Ascending aorta (tissue), 2 donors: ENCODE data around the gene CLEC16A. TPM values are rescaled to one million over a fixed set of nuclear protein-coding genes. Genes with fewer than 3 reads are reported as not detected.
A peak's percentile ranks its signal among the peaks of the same experiment; 100 is the strongest.

ENCODE experiments used
- DNase-seq, 2 donors: peaks; one replicate each; pipeline ENCODE4 v3.0.0-alpha.2; 2019; ENCODE audit warnings: low spot score in 2 of 2
- H3K27ac ChIP-seq, 2 donors: fragments of 200-600 bp; sonication (generic); one replicate each; pipeline ENCODE4 v1.5.1; 2016 to 2017; ENCODE audit warnings: mild to moderate bottlenecking in 1 of 2
- H3K27me3 ChIP-seq: fragments of 200-600 bp; sonication (generic); one replicate; pipeline ENCODE4 v1.5.1; 2017
- H3K36me3 ChIP-seq, 2 donors: fragments of 200-600 bp; sonication (generic); one replicate each; pipeline ENCODE4 v1.5.1; 2016
- H3K4me1 ChIP-seq, 2 donors: fragments of 200-600 bp; sonication (generic); one replicate each; pipeline ENCODE4 v1.5.1; 2016 to 2017; ENCODE audit warnings: mild to moderate bottlenecking in 1 of 2
- H3K4me3 ChIP-seq, 2 donors: fragments of 200-600 bp; sonication (generic); one replicate each; pipeline ENCODE4 v1.5.1; 2016 to 2017; ENCODE audit warnings: mild to moderate bottlenecking in 1 of 2
- H3K9me3 ChIP-seq, 2 donors: fragments of 200-600 bp; sonication (generic); one replicate each; pipeline ENCODE4 v1.5.1; 2016
- intact Hi-C: fragments of 100-400 bp; cut with DNase I; formaldehyde crosslinking; loops from one replicate; pipeline ENCODE4 v1.15.1; 2023
- total RNA-seq: library from RNA; depleted of rRNA; stranded (reverse); fragments of >200 nt; gene quantifications from one replicate; pipeline ENCODE4 v1.1.0, GENCODE V29; 2016
- TF ChIP-seq, protein P1 (sequence below), 3 experiments: fragments of 200-600 bp in 2 of 3; fragments of 450-650 bp in 1 of 3; sonication (generic) in 2 of 3; IDR thresholded peaks; one replicate each; pipeline ENCODE4 v1.5.1; 2016 to 2019; ENCODE audit warnings: antibody characterized with exemption in 3 of 3, mild to moderate bottlenecking in 1 of 3, moderate library complexity in 1 of 3

Gene CLEC16A
- total RNA-seq, 1 donor from 2014 or later = 16.2 TPM

DNA sequence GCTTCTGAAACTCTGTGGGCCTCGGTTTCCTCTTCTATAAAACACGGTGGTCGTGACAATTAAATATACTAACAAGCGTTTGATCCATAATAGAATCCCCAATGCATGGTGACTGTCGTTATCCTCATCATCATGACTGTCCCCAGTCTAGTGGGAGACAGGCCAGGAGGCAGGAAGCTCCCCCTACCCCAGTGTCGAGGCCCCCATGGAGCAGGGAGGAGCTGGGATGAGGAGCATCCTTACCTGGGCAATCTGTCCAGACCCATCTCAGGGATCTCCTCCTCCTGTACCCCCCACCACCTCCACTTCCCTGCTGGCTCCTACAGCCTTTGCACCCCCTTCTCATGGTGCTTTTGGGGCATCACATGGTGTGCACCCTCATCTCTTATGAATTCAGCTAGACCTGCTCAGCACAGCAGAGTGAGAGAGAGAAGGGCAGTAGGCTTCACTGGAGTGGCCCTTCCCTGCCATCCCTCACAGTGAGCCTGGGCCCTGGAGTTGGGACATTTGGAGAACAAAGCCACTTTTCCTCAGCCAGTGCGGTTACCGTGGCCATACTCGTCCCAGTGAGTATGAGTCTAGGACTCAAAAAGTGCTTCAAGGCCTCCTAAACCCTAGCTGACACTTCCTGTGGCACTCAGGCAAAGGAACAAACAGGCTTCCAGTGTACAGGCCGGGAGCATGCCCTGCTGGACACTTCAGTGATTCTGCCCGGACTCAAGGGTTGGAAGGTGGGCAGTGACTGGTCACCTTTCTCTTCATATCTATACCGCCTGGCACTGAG lies 148.6 kb downstream of the CLEC16A start:
- Histone ChIP-seq H3K4me3 (no peak overlapping the region), H3K27ac (peak overlapping the region in 1 of 2 donors; percentile 67), H3K27me3 (no peaks in the 10 kb centered on the region), H3K36me3 (peaks cover 0 to 12% of the 10 kb centered on the region in 2 donors), H3K4me1 (no peaks in the 10 kb centered on the region), H3K9me3 (no peaks in the 10 kb centered on the region)
- intact Hi-C loops = no loop called here
- TF ChIP-seq, protein P1, sequence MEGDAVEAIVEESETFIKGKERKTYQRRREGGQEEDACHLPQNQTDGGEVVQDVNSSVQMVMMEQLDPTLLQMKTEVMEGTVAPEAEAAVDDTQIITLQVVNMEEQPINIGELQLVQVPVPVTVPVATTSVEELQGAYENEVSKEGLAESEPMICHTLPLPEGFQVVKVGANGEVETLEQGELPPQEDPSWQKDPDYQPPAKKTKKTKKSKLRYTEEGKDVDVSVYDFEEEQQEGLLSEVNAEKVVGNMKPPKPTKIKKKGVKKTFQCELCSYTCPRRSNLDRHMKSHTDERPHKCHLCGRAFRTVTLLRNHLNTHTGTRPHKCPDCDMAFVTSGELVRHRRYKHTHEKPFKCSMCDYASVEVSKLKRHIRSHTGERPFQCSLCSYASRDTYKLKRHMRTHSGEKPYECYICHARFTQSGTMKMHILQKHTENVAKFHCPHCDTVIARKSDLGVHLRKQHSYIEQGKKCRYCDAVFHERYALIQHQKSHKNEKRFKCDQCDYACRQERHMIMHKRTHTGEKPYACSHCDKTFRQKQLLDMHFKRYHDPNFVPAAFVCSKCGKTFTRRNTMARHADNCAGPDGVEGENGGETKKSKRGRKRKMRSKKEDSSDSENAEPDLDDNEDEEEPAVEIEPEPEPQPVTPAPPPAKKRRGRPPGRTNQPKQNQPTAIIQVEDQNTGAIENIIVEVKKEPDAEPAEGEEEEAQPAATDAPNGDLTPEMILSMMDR (IDR thresholded peaks at IDR 0.05) = no peak
- DNase-seq = no peak

DNA sequence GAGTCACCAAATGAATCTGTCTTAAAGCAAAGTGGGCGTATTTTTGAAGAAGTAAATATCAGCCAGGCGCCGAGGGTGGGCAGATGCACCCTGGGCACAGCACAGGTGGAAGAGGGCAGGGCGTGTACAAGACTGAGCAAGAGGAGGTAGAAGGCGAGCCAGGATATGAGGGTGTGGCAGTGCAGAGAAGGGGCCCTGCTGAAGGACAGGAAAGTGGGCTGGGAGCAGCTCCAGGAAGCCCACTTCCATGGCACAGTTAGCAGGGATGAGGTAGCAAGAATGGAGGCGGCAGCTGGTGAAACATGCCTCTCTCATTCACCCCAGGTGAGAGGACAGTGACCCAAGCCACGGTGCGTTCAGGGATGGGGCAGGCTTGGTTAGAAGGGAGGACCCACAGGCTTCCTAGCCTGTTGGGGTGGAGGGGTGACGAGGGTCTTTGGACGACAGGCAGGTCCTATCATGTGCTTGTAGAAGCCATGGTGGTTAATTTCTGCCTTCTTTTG lies 149.3 kb downstream of the CLEC16A start:
- Histone ChIP-seq H3K27ac (peak overlapping the region in 1 of 2 donors; percentile 67), H3K9me3 (no peaks in the 10 kb centered on the region), H3K36me3 (peaks cover 0 to 12% of the 10 kb centered on the region in 2 donors), H3K27me3 (no peaks in the 10 kb centered on the region), H3K4me3 (no peak overlapping the region), H3K4me1 (no peaks in the 10 kb centered on the region)
- DNase-seq = no peak
- TF ChIP-seq, protein P1 (IDR thresholded peaks at IDR 0.05) = no peak
- intact Hi-C loops = no loop called here

DNA sequence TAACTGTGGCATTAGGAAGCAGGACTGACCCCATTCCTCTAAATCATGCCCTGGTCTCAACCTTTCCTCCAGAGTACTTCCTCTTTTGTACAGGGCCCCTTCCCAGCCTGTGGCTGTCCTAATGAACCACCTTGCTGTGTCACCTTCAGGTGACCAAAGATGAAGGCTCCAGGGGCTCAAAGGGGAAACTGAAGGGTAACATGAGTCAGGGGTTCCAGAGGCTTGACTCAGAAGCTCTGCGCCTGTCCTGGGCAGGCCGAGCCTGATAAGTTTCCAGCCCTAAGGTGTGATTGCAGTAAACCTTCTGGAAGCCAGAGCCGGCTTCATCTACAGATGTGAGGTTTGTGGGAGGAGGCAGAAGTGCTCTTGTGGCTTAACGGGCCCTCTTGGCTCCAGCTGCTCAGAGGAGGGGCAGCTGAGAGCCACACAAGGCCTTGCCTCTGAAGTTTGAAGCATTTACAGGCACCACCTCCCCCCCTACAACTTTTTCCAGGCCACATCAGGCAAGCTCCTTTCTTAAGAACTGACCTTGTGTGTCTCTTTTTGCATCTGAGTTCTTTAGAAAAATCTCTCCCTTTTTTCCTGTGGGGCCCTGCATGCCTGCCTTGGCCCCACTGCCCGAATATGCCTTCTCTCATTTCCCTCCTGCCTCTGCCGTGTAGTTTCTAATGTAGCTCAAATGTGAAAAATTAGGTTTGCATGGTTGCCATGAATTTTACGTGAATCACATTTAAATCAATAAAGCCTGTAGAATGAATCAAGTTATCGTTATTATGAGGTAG lies 149.9 kb downstream of the CLEC16A start:
- no peaks in the 10 kb centered on the region for H3K4me1 ChIP-seq
- H3K4me3 ChIP-seq = no peak overlapping the region
- DNase-seq = no peak
- peaks cover 0 to 12% of the 10 kb centered on the region in 2 donors for H3K36me3 ChIP-seq
- TF ChIP-seq, protein P1 (IDR thresholded peaks at IDR 0.05) = no peak
- no peaks in the 10 kb centered on the region for H3K27me3 ChIP-seq
- H3K9me3 ChIP-seq = no peaks in the 10 kb centered on the region
- intact Hi-C loops = no loop called here
- H3K27ac ChIP-seq = peak overlapping the region; percentile 10 to 67

DNA sequence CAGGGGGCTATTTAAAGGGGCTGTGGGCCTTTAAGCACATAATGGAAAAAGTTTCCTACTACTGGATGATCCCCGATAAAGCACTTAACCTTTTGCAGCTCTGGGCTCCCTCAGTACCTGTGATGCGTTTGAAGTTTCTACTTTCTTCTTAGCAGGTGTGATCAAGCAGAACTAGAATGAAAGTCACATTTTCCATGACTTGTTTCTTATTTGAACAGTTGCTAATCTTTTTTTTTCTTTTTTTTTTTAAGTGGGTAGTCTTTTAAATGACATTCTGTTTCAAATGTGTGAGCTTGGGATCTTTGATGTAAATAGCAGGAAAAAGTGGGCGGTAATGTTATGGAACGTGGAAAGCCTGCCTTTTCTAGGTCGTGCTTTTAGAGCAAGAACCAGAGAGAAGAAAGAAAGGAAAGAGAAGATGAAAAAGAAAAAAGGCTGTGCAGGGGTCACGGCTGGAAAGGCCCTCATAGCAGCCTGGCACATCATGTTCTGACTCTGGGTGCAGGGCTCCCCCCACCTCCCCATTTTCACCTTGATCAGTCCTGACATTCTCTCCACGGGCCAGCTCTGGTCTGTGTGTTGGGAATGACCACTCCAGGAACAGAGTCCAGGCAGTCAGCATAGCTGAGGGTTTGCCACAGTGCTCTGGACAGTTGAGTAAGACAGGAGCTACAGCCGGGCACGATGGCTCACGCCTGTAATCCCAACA lies 150.6 kb downstream of the CLEC16A start:
- peak overlapping the region; percentile 10 to 67 for H3K27ac ChIP-seq

DNA sequence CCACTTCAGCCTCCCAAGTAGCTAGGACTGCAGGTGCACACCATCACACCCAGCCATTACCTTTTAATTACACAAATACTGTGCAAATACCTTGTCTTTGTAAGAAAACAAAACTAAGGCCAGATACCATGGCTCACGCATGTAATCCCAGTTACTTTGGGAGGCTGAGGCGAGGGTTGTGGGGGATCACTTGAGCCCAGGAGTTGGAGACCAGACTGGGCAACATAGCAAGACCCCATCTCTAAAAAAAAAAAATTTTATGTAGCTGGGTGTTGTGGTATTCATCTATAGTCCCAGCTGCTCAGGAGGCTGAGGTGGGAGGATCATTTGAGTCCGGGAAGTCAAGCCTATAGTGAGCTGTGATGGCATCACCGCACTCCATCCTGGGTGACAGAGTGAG lies 151.6 kb downstream of the CLEC16A start:
- H3K27ac ChIP-seq = no peak overlapping the region
- DNase-seq = no peak
- H3K36me3 ChIP-seq = peaks cover 0 to 12% of the 10 kb centered on the region in 2 donors
- TF ChIP-seq, protein P1 (IDR thresholded peaks at IDR 0.05) = no peak
- H3K4me1 ChIP-seq = peaks cover 3 to 13% of the 10 kb centered on the region in 2 donors
- H3K4me3 ChIP-seq = no peak overlapping the region
- no peaks in the 10 kb centered on the region for H3K27me3 ChIP-seq
- intact Hi-C loops = no loop called here
- H3K9me3 ChIP-seq = no peaks in the 10 kb centered on the region

More for the DNA sequence above, 150.6 kb downstream of the CLEC16A start:
- intact Hi-C loops = no loop called here
- no peaks in the 10 kb centered on the region for H3K27me3 ChIP-seq
- TF ChIP-seq, protein P1 (IDR thresholded peaks at IDR 0.05) = no peak
- no peak for DNase-seq
- H3K4me3 ChIP-seq = no peak overlapping the region
- H3K4me1 ChIP-seq = peaks cover 2 to 7% of the 10 kb centered on the region in 2 donors
- H3K36me3 ChIP-seq = peaks cover 0 to 12% of the 10 kb centered on the region in 2 donors
- H3K9me3 ChIP-seq = no peaks in the 10 kb centered on the region
